ENCODE measurements around the gene FHL3. TPM values are rescaled to one million over a fixed set of nuclear protein-coding genes. Genes with fewer than 3 reads are reported as not detected.

The FHL3 gene
- total and polyA plus RNA-seq, 9 of the 15 experiments (the other 6 are each of a cell fraction or from before 2014, with no cell fraction given) = 6.1 to 144 (median 34.1) TPM

GRCh38 chr1:38000529-38001455 lies 4.5 kb downstream of the FHL3 start:
- Histone ChIP-seq H3K9ac (ENCODE audit: insufficient read depth in 1 of 2, low read depth in 2 of 2, low read length in 2 of 2) (peak overlapping the region; percentile 82 to 90), H3K27ac (ENCODE audit: extremely low read depth, low read depth, low read length) (peak overlapping the region; percentile 96), H3K4me2 (ENCODE audit: insufficient read depth, low read length) (peak overlapping the region; percentile 80), H3K4me3 (peak overlapping the region; percentile 65), H3K36me3 (ENCODE audit: control insufficient read depth, insufficient read depth, low read length) (peaks cover 72% of the 10 kb centered on the region), H3K79me2 (ENCODE audit: control insufficient read depth, insufficient read depth, low read length) (peaks cover 84% of the 10 kb centered on the region), H4K20me1 (replicated peaks; ENCODE audit: control insufficient read depth, insufficient read depth, low read length) (0 out of 2 replicates have a peak, but pooled peaks cover 12% of the 10 kb centered on the region), H2AFZ (ENCODE audit: low read depth, low read length) (no peak overlapping the region), H3K9me3 (replicated peaks; ENCODE audit: control insufficient read depth, insufficient read depth, low read depth, low read length) (no peaks in the 10 kb centered on the region), H3K27me3 (ENCODE audit: control insufficient read depth in 2 of 2, insufficient read depth in 2 of 2, low read length in 2 of 2) (no peaks in the 10 kb centered on the region), H3K9me1 (ENCODE audit: control insufficient read depth, insufficient read depth, low read length) (peaks cover 2% of the 10 kb centered on the region), H3K4me1 (replicated peaks in 1 of 2; ENCODE audit: control insufficient read depth in 2 of 2, insufficient read depth in 2 of 2, low read length in 2 of 2) (peaks cover 53 to 74% of the 10 kb centered on the region in 2 experiments)
- WGBS (ENCODE audit: insufficient coverage, low coverage, missing lambda C conversion rate) = 24% methylated on average over 13 of the region's 13 CpGs
- ATAC-seq (peak; percentile 3), DNase-seq (ENCODE audit: extremely low read depth in 1 of 4, low spot score in 3 of 4) (peak in 2 of 4 experiments; percentile 50 to 61), FAIRE-seq (peak; percentile 65)
- in situ Hi-C loops (cut with MboI) (no loop called here), intact Hi-C loops (cut with micrococcal nuclease) (no loop called here)
- ChIA-PET CTCF (ENCODE audit: low intra/inter-chr PET ratio) (no interaction called here), POLR2A (interaction anchor here (0.5 to 5.9 kb wide), 10 partner anchors 9 to 821 kb away, joined by 3 to 66 read pairs (median 4); partner anchors contain the start of genes SF3A3, SNIP1 and UTP11)
- no TSS peak for BruUV-seq (replicated peaks)
- no peak for TF ChIP-seq ZNF239 (CRISPR knock-in tag; IDR thresholded peaks at IDR 0.05)
- no peak for TF ChIP-seq KDM1A (IDR thresholded peaks at IDR 0.05)
- peak; percentile 77 for TF ChIP-seq RBFOX2 (IDR thresholded peaks at IDR 0.05; ENCODE audit: low read depth, low read length)
- TF ChIP-seq ZFX (CRISPR knock-in tag; IDR thresholded peaks at IDR 0.05) = peak; percentile 66
- TF ChIP-seq, protein P1, sequence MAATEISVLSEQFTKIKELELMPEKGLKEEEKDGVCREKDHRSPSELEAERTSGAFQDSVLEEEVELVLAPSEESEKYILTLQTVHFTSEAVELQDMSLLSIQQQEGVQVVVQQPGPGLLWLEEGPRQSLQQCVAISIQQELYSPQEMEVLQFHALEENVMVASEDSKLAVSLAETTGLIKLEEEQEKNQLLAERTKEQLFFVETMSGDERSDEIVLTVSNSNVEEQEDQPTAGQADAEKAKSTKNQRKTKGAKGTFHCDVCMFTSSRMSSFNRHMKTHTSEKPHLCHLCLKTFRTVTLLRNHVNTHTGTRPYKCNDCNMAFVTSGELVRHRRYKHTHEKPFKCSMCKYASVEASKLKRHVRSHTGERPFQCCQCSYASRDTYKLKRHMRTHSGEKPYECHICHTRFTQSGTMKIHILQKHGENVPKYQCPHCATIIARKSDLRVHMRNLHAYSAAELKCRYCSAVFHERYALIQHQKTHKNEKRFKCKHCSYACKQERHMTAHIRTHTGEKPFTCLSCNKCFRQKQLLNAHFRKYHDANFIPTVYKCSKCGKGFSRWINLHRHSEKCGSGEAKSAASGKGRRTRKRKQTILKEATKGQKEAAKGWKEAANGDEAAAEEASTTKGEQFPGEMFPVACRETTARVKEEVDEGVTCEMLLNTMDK (IDR thresholded peaks at IDR 0.05; ENCODE audit: borderline replicate concordance, insufficient read depth, low read depth, low read length, poor library complexity, severe bottlenecking) = no peak
- TF ChIP-seq SMARCE1 (IDR thresholded peaks at IDR 0.05) = 0 out of 2 replicates have a peak, but pooled peaks have one; percentile 40
- no peak for TF ChIP-seq POLR3A (IDR thresholded peaks at IDR 0.05; ENCODE audit: borderline replicate concordance, extremely low read depth, insufficient read depth, insufficient read length)
- no peak for TF ChIP-seq SUPT5H (IDR thresholded peaks at IDR 0.05)
- TF ChIP-seq FOXJ2 (tag; IDR thresholded peaks at IDR 0.05) = no peak
- TF ChIP-seq EP400 (IDR thresholded peaks at IDR 0.05) = no peak
- TF ChIP-seq RCOR1 (IDR thresholded peaks at IDR 0.05; ENCODE audit: borderline replicate concordance in 1 of 2, low read depth in 2 of 2, low read length in 2 of 2) = no peak
- TF ChIP-seq SMAD4 (CRISPR knock-in tag; conservative IDR thresholded peaks at IDR 0.05) = peak; percentile 26
- no peak for TF ChIP-seq TOE1 (IDR thresholded peaks at IDR 0.05; ENCODE audit: borderline replicate concordance)
- TF ChIP-seq TOE1 (CRISPR knock-in tag; IDR thresholded peaks at IDR 0.05; ENCODE audit: borderline replicate concordance, low read depth) = 0 out of 2 replicates have a peak, but pooled peaks have one; percentile 64
- TF ChIP-seq HMBOX1 (IDR thresholded peaks at IDR 0.05) = no peak
- peak; percentile 26 for TF ChIP-seq RBBP5 (IDR thresholded peaks at IDR 0.05; ENCODE audit: borderline replicate concordance, insufficient read depth, low read length, poor library complexity, severe bottlenecking)
- no peak for TF ChIP-seq PHF8 (IDR thresholded peaks at IDR 0.05; ENCODE audit: borderline replicate concordance, low read length)
- no peak for TF ChIP-seq CSDE1 (IDR thresholded peaks at IDR 0.05)
- TF ChIP-seq TCF7 (IDR thresholded peaks at IDR 0.05; ENCODE audit: borderline replicate concordance) = peak; percentile 62; the same call in 1 of the 2 replicates
